Measurements from ENCODE around the gene CFP.

- TF ChIP-seq EZH2phosphoT487 (IDR thresholded peaks at IDR 0.05; ENCODE audit: borderline replicate concordance, low read depth) (no peak), CTCF (IDR thresholded peaks at IDR 0.05) (no peak), EP300 (IDR thresholded peaks at IDR 0.05; ENCODE audit: borderline replicate concordance in 1 of 2, low read depth in 1 of 2, low read length in 1 of 2) (no peak), SIN3A (IDR thresholded peaks at IDR 0.05; ENCODE audit: borderline replicate concordance, low read depth, low read length) (no peak), FOXM1 (IDR thresholded peaks at IDR 0.05; ENCODE audit: low read depth) (no peak), POLR2AphosphoS5 (IDR thresholded peaks at IDR 0.05; ENCODE audit: low read depth, low read length) (no peak), YY1 (IDR thresholded peaks at IDR 0.05; ENCODE audit: low read depth) (no peak), MXI1 (IDR thresholded peaks at IDR 0.05; ENCODE audit: low read depth, low read length) (no peak), JUND (IDR thresholded peaks at IDR 0.05) (no peak), USF1 (IDR thresholded peaks at IDR 0.05; ENCODE audit: borderline replicate concordance, low read depth) (no peak)
- TF ChIP-seq, protein P1, sequence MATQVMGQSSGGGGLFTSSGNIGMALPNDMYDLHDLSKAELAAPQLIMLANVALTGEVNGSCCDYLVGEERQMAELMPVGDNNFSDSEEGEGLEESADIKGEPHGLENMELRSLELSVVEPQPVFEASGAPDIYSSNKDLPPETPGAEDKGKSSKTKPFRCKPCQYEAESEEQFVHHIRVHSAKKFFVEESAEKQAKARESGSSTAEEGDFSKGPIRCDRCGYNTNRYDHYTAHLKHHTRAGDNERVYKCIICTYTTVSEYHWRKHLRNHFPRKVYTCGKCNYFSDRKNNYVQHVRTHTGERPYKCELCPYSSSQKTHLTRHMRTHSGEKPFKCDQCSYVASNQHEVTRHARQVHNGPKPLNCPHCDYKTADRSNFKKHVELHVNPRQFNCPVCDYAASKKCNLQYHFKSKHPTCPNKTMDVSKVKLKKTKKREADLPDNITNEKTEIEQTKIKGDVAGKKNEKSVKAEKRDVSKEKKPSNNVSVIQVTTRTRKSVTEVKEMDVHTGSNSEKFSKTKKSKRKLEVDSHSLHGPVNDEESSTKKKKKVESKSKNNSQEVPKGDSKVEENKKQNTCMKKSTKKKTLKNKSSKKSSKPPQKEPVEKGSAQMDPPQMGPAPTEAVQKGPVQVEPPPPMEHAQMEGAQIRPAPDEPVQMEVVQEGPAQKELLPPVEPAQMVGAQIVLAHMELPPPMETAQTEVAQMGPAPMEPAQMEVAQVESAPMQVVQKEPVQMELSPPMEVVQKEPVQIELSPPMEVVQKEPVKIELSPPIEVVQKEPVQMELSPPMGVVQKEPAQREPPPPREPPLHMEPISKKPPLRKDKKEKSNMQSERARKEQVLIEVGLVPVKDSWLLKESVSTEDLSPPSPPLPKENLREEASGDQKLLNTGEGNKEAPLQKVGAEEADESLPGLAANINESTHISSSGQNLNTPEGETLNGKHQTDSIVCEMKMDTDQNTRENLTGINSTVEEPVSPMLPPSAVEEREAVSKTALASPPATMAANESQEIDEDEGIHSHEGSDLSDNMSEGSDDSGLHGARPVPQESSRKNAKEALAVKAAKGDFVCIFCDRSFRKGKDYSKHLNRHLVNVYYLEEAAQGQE (IDR thresholded peaks at IDR 0.05; ENCODE audit: low read depth, low read length), result no peak
- TF ChIP-seq, protein P2, sequence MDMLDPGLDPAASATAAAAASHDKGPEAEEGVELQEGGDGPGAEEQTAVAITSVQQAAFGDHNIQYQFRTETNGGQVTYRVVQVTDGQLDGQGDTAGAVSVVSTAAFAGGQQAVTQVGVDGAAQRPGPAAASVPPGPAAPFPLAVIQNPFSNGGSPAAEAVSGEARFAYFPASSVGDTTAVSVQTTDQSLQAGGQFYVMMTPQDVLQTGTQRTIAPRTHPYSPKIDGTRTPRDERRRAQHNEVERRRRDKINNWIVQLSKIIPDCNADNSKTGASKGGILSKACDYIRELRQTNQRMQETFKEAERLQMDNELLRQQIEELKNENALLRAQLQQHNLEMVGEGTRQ (IDR thresholded peaks at IDR 0.05; ENCODE audit: borderline replicate concordance, low read depth, low read length), result no peak
These were observed 51.0 kb downstream of the CFP start for GRCh38 chrX:47578692-47579091.
